22Rv1 (cell line): ENCODE measurements around the gene RTL1.

Experiments used
- ZFX ChIP-seq: fragments of 450-650 bp; IDR thresholded peaks from 2 replicates; pipeline ENCODE4 v1.6.1; 2017; ENCODE audit warnings: antibody characterized with exemption, borderline replicate concordance
- TF ChIP-seq, protein P1 (sequence below): fragments of 450-650 bp; IDR thresholded peaks from 2 replicates; pipeline ENCODE4 v1.5.1; 2017; ENCODE audit warnings: mild to moderate bottlenecking

DNA sequence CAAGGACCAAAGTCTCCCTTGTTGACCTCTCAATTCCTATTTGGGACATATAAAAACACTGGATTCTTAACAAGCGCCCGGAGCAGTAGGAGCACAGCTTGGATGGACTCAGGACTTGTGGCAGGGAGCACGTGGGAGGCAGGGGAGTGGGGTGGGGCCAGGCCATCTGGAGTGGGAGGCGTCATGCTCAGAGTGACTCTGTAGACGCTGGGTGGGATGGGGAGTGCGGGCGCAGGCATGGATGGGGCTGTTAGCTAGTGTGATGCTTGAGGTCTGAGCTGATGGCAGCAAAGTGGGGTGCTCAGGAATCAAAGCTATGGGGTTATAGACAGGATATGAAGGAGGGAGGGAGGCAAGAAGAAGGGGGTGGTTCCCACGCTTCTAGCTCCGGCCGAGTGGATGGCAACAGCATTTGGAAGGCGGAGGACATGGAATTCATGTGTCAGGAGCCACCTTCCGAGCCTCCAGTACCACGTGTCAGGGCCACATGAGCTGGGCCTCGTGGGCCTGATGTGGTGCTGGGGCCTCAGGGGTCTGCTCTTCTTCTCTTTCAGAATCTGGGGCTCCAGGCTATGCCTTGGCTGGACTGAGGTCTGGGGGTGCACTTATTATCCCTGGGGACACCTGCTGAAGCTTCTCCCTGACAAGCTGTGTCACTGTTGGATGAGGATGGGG, 51.4 kb downstream of the RTL1 start:
- TF ChIP-seq, protein P1, sequence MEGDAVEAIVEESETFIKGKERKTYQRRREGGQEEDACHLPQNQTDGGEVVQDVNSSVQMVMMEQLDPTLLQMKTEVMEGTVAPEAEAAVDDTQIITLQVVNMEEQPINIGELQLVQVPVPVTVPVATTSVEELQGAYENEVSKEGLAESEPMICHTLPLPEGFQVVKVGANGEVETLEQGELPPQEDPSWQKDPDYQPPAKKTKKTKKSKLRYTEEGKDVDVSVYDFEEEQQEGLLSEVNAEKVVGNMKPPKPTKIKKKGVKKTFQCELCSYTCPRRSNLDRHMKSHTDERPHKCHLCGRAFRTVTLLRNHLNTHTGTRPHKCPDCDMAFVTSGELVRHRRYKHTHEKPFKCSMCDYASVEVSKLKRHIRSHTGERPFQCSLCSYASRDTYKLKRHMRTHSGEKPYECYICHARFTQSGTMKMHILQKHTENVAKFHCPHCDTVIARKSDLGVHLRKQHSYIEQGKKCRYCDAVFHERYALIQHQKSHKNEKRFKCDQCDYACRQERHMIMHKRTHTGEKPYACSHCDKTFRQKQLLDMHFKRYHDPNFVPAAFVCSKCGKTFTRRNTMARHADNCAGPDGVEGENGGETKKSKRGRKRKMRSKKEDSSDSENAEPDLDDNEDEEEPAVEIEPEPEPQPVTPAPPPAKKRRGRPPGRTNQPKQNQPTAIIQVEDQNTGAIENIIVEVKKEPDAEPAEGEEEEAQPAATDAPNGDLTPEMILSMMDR = no peak
- no peak for TF ChIP-seq ZFX
